GM19025 (cell line): ENCODE measurements around the gene FN1.

Experiments used
- ATAC-seq: cut with Tn5 transposase; IDR thresholded peaks from one replicate; pipeline ENCODE4 v1.9.1; 2021; ENCODE audit warnings: mild to moderate bottlenecking, low read depth, moderate library complexity; ENCODE audit not compliant: unreplicated experiment

The FN1 gene

DNA sequence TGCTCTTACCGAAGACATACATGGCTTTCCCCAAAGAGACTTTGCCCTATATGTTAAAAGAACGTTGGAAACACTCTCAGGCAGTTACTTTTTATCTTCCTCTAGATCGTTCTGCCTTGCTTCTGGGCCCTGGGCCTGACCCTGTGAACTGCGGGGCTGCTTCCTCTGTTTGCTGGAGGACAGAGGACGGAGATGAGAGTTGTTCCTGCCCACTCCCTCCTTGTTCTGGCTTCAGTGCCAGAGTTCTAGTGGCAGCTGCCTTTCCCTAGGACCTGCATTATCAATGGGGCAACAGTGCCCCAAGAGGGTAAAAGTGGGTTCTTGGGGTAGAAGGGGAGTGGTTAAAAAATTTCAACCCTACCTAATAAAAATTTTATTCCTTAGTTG is 6.5 kb upstream of the FN1 start:
- ATAC-seq, result no peak

DNA sequence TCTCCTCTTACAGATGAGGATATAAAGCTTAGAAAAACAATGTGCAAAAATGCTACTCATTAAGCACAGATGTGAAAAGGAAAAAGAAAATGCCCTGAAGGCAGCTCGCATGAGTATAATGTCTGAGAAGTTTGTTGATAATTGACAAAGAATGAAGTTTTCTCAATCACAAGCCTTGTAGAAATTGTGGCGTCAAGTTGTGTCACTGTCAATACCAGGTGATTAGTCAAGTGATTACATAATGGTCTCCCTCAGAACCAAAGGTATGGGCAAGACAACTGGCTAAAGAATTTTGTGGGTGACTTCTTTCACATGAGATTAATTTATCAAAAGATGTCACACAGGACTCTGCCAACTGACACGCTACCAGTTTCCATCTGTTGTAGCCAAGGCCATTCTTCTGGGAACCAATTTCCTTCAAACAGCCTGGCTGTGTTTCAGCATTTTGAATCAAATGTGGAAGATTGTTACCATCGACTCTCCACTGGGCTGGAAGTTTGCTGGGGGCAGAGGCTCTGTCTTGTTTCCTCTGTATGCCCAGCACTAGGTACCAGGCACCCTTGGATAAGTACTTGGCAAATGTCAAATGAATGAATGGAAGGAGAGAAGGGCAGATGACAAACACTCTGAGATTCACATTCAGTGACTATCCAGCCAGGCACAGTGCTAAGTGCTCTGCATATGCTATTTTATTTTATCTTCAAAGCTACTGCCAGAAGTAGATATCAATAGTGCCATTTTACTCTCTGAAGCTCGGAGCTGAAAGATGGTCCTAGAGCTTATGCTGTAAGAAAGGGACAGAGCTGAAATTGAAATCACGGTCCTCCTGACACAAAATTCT is 5.9 kb upstream of the FN1 start:
- ATAC-seq, result no peak

DNA sequence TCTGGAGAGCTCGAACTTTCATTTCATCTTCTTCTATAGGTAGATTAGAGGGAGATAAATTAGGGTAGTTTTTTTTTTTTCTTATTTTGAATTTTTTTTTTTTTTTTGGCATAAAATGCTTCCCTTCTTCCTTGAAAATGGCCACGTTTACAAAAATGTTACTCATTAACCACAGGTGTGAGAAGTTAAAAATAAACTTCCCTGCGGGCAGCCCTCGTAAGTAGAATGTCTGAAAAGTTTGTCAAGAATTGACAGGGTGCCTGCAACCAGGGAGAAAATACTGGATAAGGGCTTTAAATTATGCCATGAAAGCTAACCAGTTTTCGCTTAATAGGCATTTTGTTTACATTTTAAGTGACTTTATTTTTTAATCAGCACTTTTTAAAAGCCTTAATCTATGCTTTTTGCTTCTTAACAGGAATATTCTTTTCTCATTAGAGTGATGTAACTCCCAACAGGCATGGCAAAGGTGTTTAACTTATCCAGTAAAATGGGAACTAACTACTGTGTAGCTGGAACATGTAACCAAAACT is 4.2 kb upstream of the FN1 start:
- ATAC-seq, result no peak

DNA sequence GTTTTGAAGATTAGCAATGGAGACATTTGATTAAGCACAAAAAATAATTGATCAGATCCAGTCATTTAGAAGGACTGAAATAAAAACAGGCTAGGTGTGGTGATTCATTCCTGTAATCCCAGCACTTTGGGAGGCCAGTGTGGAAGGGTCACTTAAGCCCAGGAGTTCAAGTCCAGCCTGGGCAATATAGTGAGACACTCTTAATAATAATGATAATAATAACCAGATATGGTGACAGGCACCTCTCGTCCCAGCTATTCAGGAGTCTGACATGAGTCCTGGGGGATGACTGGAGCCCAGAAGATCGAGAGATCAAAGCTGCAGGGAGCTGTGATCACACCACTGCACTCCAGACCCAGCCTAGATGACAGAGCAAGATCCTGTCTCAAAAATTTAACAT is 3.5 kb upstream of the FN1 start:
- no peak for ATAC-seq

DNA sequence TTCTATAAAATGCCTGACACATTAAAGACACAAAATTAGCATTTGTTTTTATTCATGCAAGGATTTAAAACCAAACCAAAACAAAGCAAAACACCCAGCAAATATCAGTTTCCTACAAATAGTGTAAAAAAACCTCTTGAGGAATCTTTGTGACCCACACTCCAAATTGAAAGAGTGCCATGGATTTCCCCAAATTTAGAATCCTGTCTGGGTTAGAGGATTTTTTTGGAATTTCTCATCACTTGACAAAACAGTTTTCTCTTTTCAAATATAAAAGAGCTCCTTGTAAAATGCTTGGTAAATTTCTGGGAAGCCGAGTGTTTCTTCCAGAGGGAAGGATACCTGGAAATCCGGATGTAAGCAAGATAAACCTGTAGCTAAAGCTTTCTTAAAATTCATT is 1.7 kb upstream of the FN1 start:
- no peak for ATAC-seq

DNA sequence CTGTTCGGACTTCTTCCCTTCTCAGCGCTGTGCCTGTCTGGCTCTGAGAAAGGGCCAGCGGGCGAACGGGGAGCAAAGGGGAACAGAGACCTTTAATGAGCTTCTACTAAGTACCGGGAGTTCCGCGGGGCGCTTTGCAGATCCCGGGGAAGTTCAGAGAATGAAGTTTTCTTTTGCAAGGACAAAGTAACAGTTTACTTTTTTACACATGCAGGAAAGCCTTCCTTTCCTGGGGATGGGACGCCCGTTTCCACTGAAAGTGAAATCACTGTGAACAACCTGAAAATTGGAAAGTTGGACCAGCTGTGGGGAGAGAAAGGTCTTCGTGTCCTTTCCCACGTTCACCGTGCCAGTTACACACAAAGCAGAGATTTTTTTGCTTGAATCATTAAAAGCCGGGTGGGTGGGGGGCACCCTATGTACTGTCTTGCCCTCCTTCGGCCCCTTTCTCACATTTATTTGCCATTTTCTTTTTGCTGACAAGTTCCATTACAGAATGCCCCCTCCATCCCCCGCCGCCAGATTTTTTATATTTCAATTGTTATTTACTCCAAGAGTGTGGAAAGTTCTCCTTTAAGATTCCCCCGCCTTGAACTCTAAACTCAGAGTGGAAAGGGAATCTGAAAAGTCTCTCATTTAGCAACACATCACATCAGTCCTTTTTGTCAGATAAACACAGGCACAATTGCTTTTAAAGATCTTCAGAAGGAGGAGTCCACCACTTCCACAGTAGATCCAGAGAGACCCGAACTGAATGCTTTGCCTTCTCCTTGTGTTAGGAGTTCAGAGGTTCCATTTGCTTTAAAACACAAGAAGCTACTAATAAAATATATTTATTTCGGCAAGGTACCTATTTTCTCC is 1.1 kb upstream of the FN1 start:
- peak; percentile 19 for ATAC-seq

DNA sequence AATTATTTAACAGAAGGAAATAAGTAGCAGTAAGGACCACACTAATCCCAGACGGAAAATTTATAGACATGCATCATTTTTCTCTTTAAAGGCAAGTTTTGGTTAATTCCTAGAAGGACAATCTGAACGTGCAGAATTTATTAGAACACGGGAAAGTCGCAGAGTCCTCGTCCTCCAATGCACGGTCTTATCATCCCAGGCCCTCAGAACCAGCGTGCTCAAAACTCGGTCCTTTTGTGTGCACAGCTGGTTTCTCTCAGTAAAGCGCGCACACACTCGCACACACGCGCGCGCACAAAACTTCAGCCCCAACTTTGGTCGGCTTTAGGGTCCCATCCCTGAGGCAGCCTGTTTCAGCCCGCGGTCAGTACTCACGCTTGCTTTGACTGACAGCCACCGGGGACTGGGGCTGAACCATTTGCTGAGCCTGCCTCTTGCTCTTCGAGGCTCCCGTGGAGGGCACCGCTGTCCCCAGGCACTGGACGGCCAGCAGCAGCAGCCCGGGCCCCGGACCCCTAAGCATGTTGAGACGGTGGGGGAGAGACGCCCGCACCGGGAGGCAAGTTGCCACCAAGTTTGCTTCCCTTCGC is 493 bp downstream of the FN1 start:
- ATAC-seq, result no peak

DNA sequence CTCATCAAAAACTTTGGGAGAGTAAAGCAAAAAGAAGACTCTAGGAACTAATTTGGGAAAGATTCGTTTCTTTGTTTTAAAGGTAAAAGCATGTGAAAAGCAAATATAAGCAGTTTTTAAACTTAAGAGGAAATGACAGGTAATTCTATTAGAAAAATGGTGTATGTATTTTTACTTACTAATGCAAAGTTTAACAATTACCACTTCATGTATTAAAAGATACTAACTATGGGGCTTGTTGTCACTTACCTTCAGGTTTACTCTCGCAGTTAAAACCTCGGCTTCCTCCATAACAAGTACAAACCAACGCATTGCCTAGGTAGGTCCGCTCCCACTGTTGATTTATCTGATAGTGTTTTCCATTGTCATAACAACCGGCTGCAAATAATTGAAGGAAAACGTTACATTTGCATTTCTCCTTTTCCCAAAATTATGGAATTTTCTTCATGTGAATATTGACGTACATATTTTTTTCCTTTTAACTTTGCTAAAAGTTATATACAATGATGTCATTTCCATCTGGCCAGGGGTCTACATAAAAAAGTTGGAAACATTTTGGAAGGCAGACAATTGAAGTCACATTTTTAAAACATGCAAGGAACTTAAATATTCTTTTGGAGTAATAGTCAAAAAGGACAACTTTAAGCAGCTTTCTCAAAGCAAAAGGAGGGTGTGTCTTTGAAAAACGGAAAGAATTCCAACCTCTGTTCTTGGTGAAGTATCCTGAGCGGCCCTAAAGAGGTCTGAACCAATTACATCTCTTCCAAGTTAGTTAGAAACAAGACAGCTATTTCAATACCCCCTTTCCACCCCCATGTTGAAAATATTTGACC is 1.2 kb downstream of the FN1 start:
- no peak for ATAC-seq

DNA sequence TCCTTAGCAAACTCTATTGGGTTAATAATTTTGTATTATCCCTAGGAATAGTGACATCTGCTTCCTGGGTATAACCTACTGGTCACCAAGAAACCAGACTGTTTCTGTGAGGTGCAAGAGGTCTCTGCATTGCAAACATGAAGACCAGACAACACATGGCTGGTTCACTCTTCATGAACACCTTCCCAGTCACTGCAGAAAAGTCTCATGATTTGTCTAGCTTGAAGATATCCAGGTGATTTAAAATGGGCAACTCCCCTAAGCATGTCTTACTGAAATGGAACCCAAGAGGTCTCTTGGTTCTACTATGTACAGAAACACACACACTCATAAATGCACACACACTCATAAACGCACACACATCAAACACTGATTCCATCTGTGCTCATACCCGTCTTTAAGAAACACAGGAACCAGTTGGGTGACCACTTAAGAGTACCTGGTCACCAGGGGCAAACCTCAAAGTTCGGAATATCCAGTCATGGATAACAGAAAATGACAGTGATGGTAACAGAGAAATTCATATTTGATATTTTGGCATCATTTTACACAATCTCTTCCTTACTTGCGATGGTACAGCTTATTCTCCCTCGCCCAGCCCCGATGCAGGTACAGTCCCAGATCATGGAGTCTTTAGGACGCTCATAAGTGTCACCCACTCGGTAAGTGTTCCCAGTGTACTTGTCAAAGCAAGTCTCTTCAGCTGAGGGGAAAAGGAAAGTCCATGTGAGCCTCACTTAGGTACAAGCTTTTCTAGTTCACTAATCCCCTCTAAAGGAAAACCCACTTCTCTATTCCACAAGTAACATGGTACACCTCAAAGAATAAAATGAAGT is 2.9 kb downstream of the FN1 start:
- ATAC-seq, result no peak

DNA sequence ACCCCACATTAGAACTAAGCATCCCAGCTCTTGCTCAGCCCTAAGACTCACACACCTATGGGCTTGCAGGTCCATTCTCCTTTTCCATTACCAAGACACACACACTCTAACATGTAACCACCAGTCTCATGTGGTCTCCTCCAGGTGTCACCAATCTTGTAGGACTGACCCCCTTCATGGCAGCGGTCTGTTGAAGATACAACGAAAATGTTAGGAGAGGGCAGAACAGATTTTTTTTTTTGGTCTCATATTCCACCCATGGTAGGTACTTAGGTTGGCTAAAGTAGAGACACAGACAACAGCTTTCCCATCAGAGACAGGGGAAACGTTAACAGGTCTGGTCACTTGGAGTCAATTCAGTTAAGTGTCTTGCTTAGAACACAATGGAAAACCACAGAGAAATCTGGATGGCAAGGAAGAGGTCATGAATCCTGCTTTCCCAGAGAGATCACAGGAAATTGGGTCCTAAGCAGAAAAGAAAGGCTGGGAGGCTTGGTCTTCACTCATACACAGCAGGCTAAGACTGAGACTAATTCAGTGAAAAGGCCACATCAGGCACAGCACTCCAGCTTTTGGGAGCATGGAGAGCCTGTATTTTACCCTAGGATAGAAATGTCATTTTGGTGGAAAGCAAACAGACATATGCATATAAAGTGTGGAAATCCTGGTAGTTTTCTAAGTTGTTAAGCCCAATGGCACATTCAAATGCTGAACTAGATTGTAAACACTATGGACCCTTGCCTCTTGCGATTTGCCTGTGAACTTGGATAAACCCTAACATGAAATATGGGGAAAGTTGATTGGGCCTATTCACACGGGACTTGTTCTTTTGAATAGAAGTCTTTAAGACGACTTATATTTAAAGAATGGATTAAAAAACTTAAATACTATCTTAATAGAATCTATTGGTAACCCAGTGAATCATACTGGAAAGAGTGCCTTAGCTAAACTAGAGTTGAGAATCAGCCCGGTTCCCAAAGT is 3.8 kb downstream of the FN1 start:
- ATAC-seq, result no peak

DNA sequence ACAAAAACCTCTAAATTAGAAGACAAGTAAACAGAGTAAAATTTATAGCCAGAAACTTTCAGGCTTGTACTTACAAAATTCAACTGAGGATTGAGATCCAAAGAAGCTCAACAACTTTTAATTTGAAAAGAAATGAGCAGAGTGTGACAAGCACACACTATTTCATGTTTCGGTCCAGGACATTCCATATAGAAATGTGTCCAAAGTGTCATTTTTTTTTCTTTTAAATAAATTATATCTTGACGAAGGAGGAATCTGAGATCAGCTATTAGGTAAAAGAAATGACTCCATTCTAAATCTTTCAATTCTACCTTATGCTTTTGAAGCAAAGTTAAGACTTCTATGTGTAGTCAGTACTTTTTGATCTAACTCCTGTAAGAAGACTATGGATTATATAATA is 4.6 kb downstream of the FN1 start:
- ATAC-seq, result no peak

DNA sequence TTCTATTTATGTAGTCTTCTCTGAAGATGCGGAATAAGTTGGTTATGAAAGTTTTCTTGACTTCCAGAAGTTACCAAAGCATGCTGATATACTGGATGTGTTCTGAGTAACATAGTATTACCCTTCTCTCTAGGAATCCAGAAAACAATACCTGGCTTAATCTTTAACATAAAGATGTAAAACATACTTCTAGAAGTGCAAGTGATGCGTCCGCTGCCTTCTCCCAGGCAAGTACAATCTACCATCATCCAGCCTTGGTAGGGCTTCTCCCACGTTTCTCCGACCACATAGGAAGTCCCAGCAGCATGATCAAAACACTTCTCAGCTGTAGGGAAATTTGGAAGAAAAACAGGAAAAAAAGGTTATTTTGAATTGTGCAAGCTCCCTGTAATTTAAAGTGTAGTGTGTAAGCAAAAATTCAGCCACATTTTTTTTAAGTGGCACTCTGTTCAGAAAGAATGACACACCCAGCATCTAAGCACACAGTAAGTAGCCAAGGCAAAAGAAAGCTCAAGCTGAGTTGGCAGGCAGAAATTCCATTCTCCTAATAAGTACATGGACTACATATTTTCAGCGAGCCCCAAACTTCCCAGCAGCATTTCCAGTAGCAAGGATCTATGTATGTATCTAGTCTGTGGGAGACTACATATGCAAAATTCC is 5.2 kb downstream of the FN1 start:
- no peak for ATAC-seq

DNA sequence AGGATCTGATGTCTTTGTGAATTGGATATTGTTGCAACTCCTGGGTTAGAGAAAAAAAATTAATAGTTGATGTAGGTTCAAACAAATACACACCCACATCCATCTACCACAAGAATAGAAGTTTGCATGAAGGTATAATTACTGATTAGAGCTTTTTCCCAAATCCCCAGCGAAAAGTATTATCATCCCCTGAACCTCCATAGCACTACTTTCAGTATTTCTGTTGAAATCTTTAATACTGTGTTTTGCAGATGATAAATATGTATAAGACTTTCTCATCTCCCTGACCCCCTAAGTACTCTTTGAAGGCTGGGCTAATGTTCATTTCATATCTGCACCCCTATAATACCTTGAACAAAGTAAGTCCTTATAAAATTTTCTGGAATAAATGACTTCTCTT is 6.4 kb downstream of the FN1 start:
- ATAC-seq, result no peak

DNA sequence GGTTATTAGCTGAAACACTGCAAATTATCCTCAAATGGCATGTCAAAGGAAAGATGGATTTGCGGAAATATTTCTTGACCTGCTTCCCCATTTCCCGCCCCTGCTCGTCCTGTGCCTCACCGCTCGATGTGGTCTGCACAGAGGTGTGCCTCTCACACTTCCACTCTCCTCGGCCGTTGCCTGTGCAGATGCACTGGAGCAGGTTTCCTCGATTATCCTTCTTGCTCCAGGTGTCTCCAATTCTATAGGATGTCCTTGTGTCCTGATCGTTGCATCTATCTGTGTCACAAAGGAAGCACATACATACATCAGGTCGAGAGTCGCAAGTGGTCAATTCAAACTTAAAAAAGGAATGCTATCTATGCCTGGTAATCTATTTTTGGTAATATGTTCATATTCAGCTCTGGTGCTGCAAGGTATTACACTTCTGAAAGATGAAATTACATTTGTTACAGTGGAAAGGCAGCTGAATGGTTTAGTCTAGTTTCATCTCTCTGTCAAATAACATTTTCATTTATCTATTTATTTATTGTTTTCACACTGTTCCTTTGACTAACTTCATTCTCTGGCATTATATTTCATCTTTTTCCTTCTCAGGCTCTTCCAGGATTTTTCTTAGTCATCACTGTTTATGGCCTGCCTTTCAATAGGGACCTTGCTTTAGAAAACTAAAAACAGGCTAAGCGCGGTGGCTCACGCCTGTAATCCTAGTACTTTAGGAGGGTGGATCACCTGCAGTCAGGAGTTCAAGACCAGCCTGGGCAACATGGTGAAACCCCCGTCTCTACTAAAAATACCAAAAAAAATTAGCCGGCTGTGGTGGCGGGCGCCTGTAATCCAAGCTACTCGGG is 7.6 kb downstream of the FN1 start:
- ATAC-seq, result no peak

DNA sequence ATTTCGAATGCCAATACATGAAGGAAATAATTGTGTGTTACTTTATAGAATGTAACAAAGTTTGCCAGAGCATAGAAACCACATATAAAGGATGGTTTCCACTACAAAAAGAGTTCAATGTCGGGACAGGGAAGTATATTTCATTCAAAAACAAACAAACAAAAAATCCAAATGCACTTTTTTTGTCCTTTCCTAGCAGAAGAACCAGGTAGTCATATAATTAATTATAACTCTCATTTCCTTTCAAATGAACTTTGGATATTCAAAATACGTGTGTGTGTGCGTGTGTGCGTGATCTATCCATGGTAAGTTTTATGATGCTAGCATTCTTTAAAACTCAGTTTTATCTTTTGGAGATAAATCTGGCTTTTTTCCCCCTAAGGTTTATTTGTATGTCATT is 8.3 kb downstream of the FN1 start:
- no peak for ATAC-seq

DNA sequence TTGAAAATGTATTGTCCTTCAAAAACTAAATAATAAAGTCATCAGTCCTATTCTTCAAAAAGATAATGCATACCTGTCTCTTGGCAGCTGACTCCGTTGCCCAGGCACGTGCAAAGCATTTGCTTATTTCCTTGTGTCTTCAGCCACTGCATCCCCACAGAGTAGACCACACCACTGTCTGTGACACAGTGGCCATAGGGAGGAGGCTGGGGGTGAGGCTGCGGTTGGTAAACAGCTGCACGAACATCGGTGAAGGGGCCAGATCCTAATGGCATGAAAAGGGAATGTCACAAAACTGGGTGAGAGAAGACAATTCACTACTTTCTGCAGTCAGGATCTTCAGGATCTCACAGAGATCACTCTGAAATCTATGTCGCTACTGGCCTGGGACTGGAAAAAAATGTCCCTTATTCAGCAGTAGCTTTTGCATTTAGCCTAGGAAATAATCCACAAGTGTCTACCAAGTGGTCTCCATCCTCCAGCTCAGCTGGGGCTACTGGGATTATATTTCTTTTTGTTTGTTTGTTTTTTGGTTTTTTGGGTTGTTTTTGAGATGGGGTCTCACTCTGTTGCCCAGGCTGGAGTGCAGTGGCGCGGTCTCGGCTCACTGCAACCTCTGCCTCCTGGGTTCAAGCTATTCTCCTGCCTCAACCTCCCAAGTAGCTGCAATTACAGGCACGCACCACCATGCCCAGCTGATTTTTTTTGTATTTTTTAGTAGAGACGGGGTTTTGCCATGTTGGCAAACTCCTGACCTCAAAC is 10.7 kb downstream of the FN1 start:
- ATAC-seq, result no peak
